Ureter (tissue), 1 donor: ENCODE measurements around the gene MSH3. TPM values are rescaled to one million over a fixed set of nuclear protein-coding genes. Genes with fewer than 3 reads are reported as not detected.
"Not testable (repeated sequence)": the region's sequence is repeated elsewhere in the genome, so short reads cannot be mapped to it uniquely, and the experiment has no call there.

Experiments used
- DNase-seq: peaks from one replicate; pipeline ENCODE4 v3.0.0-alpha.2; 2020; ENCODE audit warnings: low spot score
- total RNA-seq: library from RNA; stranded (reverse); gene quantifications from one replicate; pipeline ENCODE4 v1.2.4, GENCODE V29; 2023
- donor health status: DM: yes; HTN: yes; CAD: no.

Gene MSH3
- total RNA-seq, 1 donor from 2014 or later, result 26.0 TPM

DNA sequence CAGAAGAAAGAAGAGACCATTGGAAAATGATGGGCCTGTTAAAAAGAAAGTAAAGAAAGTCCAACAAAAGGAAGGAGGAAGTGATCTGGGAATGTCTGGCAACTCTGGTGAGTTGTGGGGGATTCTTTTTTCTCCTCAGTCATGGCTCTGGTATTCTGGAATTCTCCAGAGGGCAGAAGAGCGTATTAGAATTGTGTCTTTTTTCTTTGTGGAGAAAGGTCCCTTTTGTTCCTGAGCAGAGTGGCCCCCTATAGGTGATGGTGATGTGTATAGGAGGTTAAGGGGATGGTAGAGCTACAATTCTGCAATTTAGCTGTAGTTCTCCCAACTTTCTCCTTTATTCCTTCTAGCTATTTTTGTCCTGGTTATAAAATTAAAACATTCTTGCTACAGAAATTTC is 2.0 kb downstream of the MSH3 start:
- no peak for DNase-seq

DNA sequence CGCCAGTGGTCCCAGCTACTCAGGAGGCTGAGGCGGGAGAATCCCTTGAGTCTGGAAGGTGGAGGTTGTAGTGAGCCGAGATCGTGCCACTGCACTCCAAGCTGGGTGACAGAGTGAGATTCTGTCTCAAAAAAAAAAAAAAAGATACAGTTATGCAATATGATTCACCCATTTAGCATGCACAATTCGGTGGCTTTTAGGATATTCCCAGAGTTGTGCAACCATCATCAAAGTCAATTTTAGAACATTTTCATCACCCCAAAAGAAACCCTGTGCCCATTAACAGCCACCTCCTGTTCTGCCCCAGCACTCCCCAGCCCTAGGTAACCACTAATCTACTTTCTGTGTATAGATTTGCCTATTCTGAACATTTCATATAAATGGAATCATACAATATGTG is 4.7 kb downstream of the MSH3 start:
- no peak for DNase-seq

DNA sequence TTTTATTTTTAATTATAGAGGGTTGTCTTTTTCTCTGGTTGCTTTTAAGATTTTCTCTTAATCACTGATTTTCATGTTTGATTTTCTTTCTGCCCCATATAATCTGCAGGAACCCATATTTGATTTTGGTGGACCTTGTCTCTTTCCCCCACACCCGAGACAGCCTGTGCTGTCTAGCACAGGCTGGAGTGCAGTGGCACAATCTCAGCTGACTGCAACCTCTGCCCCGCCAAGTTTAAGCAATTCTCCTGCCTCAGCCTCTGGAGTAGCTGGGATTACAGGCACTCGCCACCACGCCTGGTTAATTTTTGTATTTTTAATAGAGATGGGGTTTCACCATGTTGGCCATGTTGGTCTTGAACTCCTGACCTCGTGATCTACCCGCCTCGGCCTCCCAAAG is 6.2 kb downstream of the MSH3 start:
- DNase-seq, result not testable (repeated sequence)

DNA sequence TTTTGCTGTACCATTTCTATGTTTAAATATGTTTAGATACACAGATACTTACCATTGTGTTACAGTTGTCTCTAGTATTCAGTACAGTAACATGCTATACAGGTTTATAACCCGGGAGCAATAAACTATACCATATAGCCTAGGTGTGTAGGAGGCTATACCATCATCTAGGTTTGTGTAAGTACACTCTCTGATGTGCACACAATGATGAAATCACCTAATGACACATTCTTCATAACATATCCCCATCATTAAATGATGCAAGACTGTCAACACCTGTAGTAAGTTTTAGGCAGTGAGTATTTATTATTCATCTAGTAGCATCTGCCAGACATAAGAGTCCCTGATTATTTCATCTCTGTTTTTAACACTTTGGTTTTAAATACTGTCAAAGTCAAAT is 7.7 kb downstream of the MSH3 start:
- DNase-seq, result no peak

DNA sequence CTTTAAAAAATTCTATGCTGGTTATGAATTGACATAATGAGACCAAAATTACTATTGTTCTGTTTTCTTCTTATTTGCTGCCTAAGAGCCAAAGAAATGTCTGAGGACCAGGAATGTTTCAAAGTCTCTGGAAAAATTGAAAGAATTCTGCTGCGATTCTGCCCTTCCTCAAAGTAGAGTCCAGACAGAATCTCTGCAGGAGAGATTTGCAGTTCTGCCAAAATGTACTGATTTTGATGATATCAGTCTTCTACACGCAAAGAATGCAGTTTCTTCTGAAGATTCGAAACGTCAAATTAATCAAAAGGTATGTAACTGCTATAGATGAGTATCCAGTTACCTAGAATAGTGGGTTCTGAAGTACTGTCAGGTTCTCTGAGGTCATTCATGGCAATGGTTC is 10.6 kb downstream of the MSH3 start:
- no peak for DNase-seq

DNA sequence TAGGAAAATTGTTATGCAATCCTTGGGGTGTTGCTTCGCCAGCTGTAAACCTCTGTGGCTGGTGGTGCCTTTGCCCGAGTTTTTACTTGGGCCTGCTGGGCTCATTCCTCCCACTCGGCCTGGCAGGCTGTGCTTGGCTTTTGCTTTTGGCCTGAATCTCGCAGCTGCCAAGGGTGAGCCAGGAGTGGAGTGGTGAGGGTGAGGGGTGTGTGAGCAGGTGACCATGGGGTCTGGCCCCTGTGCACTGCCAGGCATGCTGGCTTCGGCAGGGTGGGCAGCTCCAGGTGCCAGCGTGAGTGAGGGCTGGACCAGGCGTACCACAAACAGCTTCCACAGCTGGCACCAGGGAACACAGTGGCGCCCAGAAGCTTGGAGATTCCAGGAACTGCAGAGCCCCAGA is 12.9 kb downstream of the MSH3 start:
- DNase-seq, result no peak

DNA sequence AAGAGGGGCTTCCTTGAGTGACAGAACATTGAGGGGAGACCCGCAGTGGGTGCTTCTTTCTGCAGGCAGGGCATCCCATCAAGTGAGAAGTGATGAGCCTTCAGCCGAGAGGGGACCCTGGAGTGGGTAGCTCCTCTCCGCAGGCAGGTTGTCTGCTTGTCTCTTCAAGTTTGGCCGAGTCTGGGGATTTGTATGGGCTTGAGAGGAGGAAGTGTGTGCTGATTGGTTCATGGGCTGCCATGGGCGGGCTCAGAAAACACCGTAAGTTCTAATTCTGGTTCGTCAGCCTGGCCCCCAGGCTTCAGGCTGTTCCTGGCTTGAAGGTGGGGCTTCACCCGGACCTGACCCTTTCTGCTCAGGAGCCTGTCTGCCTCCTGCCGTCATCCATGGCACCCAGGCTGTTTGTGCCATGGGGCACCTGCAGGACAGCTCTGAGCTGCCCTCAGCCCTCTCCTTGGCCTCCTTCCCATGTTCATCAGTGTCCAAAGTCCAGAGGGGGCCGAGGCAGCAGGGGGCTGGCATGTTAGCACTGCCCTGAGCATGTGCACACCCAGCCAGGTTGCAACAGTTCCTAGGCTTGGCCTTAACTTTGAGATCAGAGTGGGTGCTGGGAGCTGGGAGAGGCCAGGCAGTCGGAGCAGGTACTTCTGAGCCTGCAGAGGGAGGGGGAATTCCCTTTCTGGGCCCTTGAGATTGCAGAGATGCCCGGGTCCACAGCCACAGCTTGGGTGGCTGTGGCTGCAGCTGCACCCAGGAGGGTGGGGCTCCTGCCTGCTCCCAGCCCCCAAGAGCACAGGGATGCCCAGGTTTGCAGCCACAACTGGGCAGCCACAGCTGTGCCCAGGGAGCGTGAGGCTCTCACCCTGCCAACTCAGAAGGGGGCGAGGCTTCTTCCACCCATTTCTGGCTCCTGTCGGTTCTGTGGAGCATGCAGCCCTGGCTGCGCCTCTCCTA is 13.8 kb downstream of the MSH3 start:
- no peak for DNase-seq

DNA sequence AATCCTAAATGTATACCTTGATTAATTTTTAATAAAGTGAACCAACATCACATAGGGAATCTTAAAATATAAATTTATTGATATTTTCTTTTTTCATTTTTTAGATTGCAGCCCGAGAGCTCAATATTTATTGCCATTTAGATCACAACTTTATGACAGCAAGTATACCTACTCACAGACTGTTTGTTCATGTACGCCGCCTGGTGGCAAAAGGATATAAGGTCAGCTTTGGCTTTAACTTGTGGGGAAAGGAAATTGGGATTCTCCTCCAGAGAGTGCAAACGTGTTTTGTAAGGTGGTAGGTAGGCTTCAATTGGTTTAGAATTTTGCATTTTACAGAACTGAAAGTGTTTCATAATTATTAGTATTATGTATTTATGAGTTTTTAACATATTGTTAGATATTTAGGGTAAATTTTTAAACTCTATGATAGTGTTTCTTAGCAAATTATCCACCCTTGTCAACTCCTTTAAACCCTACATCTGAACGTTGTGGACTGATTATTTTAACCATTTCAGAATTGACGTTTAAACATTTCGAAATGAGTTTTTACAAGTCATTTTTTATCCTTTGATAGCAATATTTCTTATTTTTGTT is 17.8 kb downstream of the MSH3 start:
- DNase-seq, result peak; percentile 75

DNA sequence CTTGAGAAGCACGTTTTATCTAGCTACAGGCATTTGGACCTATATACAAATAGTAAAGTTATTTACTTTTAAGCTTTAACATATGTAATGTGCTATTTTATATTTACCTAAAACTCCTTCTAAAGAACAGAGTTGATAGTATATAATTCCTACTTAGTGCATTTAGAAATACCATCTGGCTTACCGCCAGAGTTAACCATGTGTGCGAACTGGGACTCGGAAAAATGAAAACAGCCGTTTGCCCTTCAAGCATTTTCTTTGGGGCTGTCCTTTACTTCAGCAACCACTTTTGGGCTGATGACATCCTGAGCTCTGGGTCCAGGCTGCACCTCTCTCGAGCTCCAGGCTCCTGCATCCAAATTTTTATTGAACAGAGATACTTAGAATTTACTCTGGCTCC is 22.3 kb downstream of the MSH3 start:
- DNase-seq, result no peak

DNA sequence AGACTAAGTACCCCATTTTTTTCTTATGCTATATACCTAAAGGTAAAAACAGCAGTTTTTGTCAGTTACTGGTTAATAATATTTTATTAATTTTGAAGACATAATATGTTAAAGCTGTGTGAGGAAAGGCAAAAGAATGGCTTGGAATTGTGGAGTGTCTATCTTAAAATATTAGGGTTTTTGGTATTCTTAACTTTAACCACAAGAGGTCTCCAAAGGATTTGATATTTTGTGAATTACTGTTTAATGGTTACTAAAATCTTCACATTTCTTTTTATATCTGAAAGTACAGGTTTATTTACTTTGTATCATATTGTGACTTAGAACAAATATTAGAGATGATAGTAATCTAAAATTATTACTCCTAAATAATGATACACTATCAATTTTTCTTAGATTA is 32.3 kb downstream of the MSH3 start:
- DNase-seq, result no peak

DNA sequence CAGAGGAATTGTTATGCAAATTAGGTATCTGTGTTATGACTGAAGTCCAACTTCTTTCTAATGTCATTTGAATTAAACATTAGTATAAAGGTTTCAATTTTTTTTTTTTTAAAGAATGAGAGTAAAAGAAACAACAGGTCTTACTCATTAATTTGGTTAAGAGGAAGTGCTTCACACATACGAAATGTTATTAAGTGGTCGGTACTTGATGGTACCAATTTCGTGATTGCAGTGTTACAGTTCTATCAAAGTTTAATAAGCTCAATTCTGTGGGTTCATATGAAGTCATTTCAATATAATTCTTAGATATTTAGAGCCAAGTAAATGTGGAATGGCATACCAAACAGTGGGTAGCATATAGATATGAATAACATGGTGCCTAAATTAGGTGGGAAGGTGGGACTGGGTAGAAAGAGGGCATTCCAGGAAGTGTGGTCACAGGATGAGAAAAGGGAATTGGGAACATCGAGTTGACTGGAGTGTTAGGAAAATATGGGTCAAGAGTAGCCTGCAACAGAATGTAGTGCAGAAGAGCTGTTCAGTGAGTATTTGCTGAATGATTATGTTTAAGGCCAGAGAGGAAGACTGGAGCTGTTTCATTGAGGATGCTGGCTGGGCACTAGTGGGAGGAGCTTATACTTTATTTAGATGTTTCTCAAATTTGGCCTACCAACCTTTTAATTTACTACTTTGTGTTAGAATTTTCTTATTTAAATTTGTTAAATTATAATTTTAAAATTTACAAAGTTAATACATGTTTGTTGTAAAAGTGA is 34.4 kb downstream of the MSH3 start:
- no peak for DNase-seq

DNA sequence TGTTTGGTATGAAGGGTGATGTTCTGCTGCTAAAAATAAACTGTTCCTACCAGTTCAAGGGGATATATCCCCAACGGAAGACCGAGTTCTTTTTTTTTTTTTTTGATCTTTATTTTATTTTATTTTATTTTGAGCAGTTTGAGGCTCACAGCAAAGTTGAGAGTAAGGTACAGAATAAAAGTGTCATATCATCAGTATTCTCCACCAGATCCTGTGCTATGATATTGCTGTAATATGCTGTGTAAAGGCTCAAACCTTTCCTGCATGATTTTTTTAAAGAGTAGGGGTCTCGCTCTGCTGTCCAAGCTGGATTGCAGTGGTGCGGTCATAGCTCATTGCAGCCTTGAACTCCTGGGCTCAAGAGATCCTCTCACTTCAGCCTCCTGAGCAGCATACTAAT is 35.2 kb downstream of the MSH3 start:
- DNase-seq, result no peak

DNA sequence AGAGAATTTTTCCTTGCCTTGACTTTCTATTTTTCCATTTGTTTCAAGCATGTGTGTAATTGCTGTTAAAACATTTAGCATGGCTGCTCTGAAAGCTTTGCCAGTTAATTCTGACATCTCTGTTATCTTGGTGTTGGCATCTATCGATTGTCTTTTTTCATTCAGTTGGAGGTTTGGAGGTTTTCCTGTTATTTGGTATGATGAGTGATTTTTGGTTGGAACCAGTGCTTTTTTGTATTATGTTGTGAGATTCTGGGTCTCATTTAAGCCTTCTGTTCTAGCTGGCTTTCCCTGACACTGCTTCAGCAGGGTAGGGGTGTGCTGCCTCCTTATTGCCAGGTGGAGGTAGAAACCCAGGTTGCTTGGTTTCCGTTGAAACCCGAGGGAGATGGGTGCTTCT is 41.2 kb downstream of the MSH3 start:
- DNase-seq, result no peak

DNA sequence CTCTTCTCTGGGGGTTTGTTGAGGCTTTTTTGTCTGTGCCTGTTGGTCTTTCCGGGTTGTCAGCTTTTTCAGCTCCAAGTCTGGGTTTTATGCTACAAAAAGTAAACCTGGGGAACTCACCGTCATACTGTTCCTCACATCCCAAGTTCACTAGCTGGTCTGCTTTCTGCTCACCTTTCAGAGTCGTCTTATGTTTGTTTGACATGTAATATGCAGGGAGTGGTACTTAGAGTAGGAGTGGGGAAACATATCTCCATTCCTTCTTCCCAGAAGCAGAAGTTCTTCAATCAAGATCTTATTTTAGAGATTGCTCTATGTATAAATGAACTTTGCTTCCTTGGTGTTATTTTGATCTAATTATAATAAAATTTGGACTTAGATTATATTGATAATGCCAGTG is 42.0 kb downstream of the MSH3 start:
- no peak for DNase-seq

DNA sequence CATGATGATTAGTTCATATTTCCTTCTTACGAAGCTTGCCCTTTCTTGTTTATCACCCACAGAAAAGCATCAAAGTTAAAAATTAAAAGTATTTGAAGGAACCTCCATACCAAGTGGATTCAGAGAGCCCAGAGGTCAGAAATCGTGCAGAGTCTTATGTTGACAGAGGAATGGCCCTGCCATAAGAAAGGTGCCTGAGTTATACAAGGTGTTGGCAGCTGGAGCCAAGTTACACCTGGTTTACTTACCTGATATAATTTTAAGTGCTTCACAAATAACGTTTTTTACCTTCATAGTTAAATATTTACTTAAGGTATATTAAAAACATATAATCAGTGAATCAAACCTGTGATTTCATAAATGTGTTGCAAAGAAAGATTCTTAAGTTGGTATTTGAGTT is 42.6 kb downstream of the MSH3 start:
- DNase-seq, result no peak

DNA sequence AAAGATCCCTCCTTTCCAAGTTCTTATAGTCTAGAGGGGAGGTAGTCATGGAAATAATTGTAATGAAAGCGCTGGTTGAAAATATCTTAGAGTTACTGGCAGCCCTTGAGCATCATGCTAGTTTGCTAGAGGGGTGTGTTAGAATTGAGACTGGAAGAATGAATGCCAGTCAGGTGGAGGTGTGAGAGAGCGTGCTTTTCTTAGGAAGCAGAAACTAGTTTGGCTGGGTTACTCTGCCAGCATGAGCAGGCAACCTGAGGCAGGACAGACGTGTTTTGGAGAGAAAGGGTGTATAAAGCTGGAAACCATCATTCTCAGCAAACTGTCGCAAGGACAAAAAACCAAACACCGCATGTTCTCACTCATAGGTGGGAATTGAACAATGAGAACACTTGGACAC is 43.9 kb downstream of the MSH3 start:
- DNase-seq, result no peak

DNA sequence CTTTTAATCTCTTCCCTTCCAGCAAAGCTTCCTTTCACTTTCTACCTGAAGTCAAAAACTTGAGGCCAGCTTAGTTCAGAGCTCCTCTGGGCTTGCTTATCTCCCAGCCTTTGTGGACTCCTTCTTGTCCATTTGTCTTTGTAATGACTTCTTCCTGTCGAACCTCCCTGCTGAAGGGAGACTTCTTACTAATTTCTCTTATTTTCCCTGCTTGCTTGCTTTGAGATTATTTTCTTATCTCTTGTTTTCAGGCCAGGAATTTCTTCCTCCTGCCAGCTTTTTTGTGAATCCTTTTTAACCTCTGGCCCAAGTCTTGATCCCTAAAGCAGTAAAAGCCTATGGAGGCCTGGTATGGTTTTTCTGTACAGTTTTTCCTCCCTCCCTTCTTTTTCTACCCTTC is 47.1 kb downstream of the MSH3 start:
- no peak for DNase-seq

DNA sequence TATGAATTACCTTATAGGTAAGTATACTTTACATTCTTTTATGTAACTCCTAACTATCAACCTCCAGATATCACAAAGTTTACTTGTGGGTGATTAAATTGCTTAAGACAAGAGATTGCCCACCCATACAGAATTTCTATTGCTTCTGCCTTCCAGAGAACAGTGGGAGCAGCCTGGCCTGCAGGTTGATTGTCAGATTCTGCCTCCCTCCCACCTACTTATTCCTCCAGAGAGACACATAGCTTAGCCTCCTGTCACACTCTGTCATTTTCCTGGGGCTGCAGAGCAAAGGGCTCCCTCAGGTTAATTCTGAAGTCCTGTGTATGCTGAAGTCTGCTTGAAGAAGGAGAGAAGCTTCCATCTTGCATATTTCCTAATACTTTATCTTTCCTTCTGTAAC is 48.8 kb downstream of the MSH3 start:
- no peak for DNase-seq

DNA sequence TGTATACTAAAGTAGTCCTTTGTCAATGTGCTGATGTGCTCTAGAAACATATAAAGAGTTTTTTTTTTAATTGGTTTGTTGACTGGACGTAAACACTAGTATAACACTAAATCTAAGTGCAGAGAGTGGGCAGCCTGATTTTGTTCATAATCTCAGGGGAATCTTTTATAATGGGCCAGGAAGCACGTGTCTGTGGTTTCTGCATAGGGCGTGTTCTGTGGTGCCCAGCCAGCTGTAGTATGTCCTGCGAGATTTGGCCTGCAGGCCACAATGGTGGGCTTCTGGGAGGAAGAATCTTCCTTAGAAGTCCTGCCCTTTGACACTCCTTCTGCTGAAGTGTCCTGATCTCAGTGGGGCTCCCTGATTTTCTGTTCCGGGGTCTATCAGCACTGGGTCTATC is 49.3 kb downstream of the MSH3 start:
- DNase-seq, result no peak

DNA sequence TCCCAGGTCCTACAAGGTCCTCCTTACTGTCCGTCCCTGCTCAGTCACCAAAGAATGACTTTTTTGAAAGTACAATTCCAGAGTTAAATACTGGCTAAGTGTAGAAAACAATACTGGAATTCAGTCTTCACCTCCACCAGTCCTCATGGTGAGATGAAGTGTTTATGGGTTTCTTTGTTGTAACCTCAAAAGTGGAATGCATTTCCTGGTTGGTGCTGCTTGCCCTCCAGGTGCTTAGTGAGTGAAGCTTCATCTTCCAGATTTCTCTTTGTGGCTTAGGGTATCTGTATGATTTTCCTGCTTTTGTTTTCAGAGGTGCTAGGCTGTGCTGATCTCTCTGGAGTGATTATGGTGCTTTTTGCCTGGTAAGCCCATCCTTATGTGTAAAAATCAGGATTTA is 49.8 kb downstream of the MSH3 start:
- no peak for DNase-seq

DNA sequence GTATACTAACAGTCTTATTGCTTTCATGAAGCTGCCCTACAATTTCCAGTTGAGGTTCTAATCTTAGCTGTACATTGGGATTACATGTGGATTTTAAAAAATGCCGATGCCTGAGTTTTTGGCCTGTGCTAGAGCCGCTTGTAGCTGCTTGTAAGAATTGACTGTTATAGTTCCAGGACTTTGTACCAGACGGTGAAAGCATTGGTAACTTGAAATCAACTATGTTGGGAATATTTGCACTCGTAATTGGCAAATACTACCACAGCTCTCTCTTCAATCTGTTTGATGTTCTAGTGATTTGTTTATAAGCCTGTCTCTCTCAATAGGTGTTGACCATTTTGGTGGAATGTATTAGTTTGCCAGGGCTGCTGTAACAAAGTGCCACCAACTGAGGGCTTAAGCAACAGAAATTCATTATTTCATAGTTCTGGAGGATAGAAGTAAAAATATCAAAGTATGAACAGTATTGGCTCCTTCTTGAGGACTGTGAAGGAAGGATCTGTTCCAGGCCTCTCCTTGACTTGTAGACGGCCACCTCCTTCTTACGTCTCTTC is 50.8 kb downstream of the MSH3 start:
- no peak for DNase-seq

DNA sequence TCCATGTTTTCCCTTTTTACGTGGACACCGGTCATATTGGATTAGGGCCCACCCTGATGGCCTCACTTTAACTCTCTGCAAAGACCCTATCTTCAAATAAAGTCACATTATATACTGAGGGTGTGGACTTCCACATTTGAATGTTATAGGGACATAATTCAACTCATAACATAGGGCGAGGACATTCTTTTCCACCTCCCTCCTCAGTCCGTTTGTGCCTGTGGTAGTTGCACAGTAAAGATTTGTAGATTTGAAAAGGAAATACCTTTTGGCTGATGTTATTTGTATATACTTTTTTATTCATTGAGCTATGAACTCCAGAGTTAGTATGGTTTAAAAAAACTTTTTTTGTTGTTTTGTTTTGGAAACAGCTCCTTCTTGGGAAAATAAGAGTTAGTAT is 51.3 kb downstream of the MSH3 start:
- DNase-seq, result no peak
